ENCODE measurements around the gene COX20. TPM values are rescaled to one million over a fixed set of nuclear protein-coding genes. Genes with fewer than 3 reads are reported as not detected.

Gene COX20
- total and polyA plus RNA-seq, 2 donors (not counting 3 experiments of a cell fraction or from before 2014, with no cell fraction given) = 17.1 to 30.2 TPM

GRCh38 chr1:244791061-244791460, 44.4 kb upstream of the COX20 start:
- Histone ChIP-seq H3K4me3 (replicated peaks in 1 of 3; ENCODE audit: insufficient read depth in 1 of 3, low read depth in 1 of 3, low read length in 3 of 3) (no peak overlapping the region), H3K9ac (replicated peaks; ENCODE audit: extremely low read depth, insufficient read depth, low read length) (no peak overlapping the region), H3K4me2 (ENCODE audit: insufficient read depth, low read length) (no peak overlapping the region), H3K4me1 (ENCODE audit: control insufficient read depth, extremely low read depth, insufficient read depth, low read length) (no peaks in the 10 kb centered on the region), H4K20me1 (replicated peaks; ENCODE audit: control insufficient read depth, extremely low read depth, insufficient read depth, low read length) (no peaks in the 10 kb centered on the region), H3K9me1 (replicated peaks; ENCODE audit: control insufficient read depth, extremely low read depth, insufficient read depth, low read length) (no peaks in the 10 kb centered on the region), H3K27me3 (ENCODE audit: control insufficient read depth in 2 of 2, insufficient read depth in 2 of 2, low read length in 2 of 2) (peaks cover 0 to 2% of the 10 kb centered on the region in 2 experiments), H3K36me3 (ENCODE audit: control insufficient read depth in 2 of 2, extremely low read depth in 1 of 2, insufficient read depth in 2 of 2, low read length in 2 of 2) (no peaks in the 10 kb centered on the region), H3K9me3 (replicated peaks; ENCODE audit: control insufficient read depth, insufficient read depth, low read length) (no peaks in the 10 kb centered on the region), H3K79me2 (ENCODE audit: control insufficient read depth, insufficient read depth, low read length) (no peaks in the 10 kb centered on the region), H3K27ac (ENCODE audit: insufficient read depth, low read depth, low read length) (no peak overlapping the region), H2AFZ (ENCODE audit: low read depth, low read length) (no peak overlapping the region)
- dilution Hi-C loops (cut with MboI; ENCODE audit: extremely low pct_ligation_motif_present, low sequenced_read_pairs) (no loop called here), intact Hi-C loops (cut with micrococcal nuclease) (no loop called here)
- CTCF ChIA-PET = interaction anchor here (1.5 to 2.5 kb wide), 3 partner anchors 10 to 188 kb away, joined by 3 to 13 read pairs (median 6); no protein-coding TSS in a partner anchor
- no TSS peak for BruUV-seq (replicated peaks)
- TF ChIP-seq POLR2AphosphoS5 (IDR thresholded peaks at IDR 0.05; ENCODE audit: insufficient read depth, low read depth, low read length) = no peak
- no peak for TF ChIP-seq JUN (IDR thresholded peaks at IDR 0.05; ENCODE audit: borderline replicate concordance, insufficient read depth, insufficient read length, low read depth)
- TF ChIP-seq, protein P1, sequence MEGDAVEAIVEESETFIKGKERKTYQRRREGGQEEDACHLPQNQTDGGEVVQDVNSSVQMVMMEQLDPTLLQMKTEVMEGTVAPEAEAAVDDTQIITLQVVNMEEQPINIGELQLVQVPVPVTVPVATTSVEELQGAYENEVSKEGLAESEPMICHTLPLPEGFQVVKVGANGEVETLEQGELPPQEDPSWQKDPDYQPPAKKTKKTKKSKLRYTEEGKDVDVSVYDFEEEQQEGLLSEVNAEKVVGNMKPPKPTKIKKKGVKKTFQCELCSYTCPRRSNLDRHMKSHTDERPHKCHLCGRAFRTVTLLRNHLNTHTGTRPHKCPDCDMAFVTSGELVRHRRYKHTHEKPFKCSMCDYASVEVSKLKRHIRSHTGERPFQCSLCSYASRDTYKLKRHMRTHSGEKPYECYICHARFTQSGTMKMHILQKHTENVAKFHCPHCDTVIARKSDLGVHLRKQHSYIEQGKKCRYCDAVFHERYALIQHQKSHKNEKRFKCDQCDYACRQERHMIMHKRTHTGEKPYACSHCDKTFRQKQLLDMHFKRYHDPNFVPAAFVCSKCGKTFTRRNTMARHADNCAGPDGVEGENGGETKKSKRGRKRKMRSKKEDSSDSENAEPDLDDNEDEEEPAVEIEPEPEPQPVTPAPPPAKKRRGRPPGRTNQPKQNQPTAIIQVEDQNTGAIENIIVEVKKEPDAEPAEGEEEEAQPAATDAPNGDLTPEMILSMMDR (IDR thresholded peaks at IDR 0.05; ENCODE audit: extremely low read depth in 1 of 2, insufficient read depth in 1 of 2, low read depth in 1 of 2, low read length in 2 of 2) = no peak
- TF ChIP-seq GATA2 (IDR thresholded peaks at IDR 0.05; ENCODE audit: insufficient read depth, insufficient read length, low read depth, low read length) = no peak
- TF ChIP-seq EZH2 (IDR thresholded peaks at IDR 0.05; ENCODE audit: borderline replicate concordance, low read depth, low read length, severe bottlenecking) = no peak
- TF ChIP-seq POLR2A (IDR thresholded peaks at IDR 0.05; ENCODE audit: low read depth, low read length) = no peak
- no peak for TF ChIP-seq MAX (IDR thresholded peaks at IDR 0.05; ENCODE audit: insufficient read depth, insufficient read length)
- TF ChIP-seq MYC (IDR thresholded peaks at IDR 0.05; ENCODE audit: low read depth, low read length) = no peak
- no peak for TF ChIP-seq FOS (IDR thresholded peaks at IDR 0.05; ENCODE audit: borderline replicate concordance, insufficient read depth, low read length)
- POLR2A ChIA-PET = no interaction called here
- DNase-seq (ENCODE audit: low read depth, low spot score) = no peak
- FAIRE-seq = no peak
